T-helper 2 cell (primary cell): ENCODE measurements around the gene ADGRV1.
"Not testable (repeated sequence)": the region's sequence is repeated elsewhere in the genome, so short reads cannot be mapped to it uniquely, and the experiment has no call there.

Experiments
- DNase-seq, 5 experiments: peaks; one replicate each; pipeline versions ENCODE4 v3.0.0 to v3.0.0-alpha.2; 2012 to 2022

The ADGRV1 gene

DNA sequence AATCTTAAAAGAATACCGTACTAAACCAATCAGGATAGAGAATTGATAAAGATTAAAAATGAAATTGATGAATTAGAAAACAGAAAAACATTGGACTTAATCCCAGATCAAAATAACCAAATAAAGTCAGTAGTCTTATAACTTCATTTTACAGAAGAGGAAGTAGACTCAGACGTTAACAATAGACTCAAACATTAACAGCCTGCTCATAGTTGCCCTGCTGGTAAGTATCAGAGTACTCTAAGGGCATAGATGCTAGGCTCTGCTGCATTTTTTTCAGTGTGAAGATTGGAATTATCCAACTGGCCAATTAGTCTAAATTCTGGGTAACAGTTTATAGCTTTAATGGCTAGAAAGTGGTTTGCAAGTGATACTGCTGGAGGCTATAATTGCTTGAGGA, 42.9 kb downstream of the ADGRV1 start:
- DNase-seq, result no peak

- no peak for DNase-seq
Measured at GRCh38 chr5:90602681-90603080, 44.1 kb downstream of the ADGRV1 start.

- no peak for DNase-seq
Measured at GRCh38 chr5:90606539-90606938, 47.9 kb downstream of the ADGRV1 start.

DNA sequence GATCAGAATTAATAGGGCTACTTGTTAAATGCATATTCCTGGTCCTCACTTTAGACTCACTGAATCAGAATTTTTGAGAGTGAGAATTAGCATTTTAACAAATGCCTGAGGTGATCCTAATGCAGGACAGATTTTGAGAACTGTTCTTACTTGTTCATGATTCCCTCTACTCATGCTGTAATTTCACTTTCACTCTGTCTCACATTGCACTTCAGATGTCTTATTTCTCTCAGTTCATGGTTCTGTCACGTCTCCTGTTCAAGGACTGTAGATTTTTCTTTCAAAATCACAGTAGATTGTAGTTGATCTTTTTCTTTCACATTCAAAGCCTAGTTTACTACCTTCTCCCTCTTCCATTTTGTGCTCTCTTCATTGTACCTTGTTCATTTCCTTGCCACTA, 54.3 kb downstream of the ADGRV1 start:
- peak in 1 of 5 experiments; percentile 12 for DNase-seq

- no peak for DNase-seq
Measured at GRCh38 chr5:90613459-90613858, 54.9 kb downstream of the ADGRV1 start.

DNA sequence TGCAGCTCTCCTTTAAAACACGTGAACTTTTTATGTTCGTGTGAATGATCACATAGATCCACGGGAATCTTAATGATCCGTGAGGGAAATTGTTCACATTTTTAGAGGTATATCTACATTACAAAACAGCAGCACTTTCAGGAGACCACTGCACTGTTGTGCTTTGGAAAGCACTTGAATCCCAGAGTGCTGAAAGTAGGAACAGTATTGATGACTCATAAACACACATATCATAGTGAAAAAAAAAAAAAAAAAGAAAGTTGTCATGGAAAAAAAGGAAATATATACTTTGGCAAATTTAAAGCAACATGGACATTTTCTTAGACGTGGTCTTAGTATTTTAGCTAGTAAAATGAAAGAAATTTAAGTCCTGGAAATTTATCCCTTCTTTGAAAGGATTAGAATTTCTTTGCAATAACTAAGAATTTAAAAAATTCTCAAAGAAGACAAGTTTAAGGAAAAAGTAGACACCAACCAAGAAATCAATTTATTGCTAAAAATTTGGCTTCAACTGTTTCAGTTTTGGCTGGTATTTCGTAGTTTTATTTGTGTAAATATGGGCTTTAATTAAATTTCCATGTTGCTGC, 55.4 kb downstream of the ADGRV1 start:
- DNase-seq, result no peak

- no peak for DNase-seq
Measured at GRCh38 chr5:90615355-90615754, 56.8 kb downstream of the ADGRV1 start.

DNA sequence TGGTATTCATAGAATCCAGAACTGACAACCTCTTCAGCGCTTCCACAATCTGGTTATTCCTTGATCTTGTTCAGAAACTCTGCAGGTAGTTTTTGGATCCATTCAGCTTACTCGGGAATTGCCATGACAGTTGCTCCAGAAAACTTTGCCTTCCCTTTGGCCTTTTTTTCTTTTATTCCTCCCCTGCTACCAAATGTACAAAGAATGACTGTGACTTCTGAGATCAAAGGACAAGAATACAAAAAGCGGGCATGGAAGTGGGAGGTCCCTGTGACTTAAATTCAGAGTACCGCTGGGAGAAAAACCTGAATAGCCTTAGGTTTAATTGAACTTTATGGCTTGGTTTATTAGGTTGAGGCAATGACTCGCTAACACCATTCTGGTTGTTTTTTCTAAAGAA, 59.5 kb downstream of the ADGRV1 start:
- DNase-seq, result no peak

GRCh38 chr5:90619762-90620161, 61.2 kb downstream of the ADGRV1 start:
- not testable (repeated sequence) for DNase-seq

DNA sequence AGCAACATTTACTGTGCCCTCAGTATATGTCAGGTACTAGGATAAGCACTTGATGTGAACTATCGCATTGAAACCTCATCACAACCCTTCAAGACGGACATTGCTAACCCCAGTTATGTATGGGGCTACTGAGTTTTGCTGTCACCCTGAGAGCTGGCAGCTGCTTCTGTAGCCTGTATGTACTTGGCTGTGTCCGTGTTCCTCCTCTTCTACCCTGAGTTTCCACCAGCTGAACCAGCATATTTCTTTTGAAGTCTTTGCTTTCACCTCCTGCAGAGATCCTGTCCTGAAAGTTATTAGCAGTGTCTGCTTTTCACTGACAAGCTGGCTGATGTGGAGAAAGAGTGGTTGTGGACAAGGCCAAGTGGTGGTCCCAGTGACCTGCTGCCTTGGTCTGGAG, 63.3 kb downstream of the ADGRV1 start:
- DNase-seq, result no peak

DNA sequence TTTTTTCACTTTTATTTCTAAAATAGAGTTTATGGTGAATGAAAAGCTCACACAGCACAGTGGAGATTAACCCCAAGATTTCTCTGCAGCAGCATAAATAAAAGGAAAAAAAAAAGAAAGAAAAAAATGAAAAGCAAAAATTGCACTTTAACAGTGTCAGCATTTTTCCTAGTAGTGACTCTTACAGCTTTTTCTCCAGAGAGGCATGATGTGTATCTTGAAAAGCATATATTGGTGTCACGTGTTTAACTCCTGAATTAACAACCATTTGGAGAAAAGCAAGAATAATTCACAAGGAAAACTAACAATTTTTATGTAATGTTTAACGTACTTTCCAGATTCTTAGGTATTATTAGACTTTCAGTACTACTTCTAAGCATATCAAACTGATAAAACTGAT, 67.9 kb downstream of the ADGRV1 start:
- no peak for DNase-seq

GRCh38 chr5:90628492-90628891, 69.9 kb downstream of the ADGRV1 start:
- no peak for DNase-seq

GRCh38 chr5:90632791-90633190, 74.2 kb downstream of the ADGRV1 start:
- no peak for DNase-seq

DNA sequence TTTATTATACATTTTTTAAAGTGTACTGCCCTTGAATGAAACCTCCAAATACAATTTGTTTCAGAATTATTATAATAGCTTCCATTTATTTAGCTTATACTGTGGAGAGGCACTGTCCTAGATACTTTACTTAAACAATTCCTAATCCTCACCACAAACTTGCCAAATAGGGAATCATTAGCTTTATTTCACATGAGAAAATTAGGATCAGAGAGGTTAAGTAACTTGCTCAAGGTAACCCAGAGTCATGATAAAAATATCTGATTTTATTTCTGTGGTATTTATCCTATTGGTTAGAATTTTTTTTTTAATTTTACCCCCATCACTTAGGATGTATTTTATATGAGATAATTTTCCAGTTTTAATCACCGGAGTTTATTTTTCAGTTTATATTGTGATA, 78.4 kb downstream of the ADGRV1 start:
- DNase-seq, result no peak

DNA sequence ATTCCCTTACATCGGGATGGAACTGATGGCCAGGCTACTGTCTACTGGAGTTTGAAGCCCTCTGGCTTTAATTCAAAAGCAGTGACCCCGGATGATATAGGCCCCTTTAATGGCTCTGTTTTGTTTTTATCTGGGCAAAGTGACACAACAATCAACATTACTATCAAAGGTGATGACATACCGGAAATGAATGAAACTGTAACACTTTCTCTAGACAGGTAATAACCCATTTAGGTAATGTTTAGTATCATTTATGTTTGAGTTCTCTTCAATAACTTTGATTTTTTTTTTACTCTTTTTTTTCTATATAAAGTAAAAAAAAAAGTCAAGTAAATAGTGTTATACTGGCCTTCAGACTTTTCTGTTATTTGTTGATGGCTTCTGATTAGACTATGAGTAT, 79.1 kb downstream of the ADGRV1 start:
- DNase-seq, result no peak

DNA sequence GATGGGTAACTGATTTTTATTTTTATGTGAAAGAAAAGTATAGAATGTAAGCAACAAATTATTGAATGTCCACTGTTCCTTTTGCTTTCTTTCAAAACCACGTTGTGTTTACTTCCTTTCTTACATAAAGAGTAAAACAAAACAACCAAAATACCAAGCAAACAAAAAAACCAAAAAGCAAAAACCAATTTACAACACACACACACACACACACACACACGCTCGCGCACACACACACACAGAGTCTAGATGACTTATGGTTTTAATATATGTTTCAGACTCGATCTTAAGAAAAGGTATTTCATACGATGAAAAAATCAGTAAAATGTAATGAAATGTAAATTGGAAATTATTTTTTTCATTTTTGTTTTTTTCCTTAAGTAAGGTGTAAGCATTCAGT, 80.3 kb downstream of the ADGRV1 start:
- peak in 1 of 5 experiments; percentile 1 for DNase-seq

GRCh38 chr5:90640484-90641059, 82.0 kb downstream of the ADGRV1 start:
- DNase-seq, result no peak

GRCh38 chr5:90641528-90641927, 82.9 kb downstream of the ADGRV1 start:
- no peak for DNase-seq

DNA sequence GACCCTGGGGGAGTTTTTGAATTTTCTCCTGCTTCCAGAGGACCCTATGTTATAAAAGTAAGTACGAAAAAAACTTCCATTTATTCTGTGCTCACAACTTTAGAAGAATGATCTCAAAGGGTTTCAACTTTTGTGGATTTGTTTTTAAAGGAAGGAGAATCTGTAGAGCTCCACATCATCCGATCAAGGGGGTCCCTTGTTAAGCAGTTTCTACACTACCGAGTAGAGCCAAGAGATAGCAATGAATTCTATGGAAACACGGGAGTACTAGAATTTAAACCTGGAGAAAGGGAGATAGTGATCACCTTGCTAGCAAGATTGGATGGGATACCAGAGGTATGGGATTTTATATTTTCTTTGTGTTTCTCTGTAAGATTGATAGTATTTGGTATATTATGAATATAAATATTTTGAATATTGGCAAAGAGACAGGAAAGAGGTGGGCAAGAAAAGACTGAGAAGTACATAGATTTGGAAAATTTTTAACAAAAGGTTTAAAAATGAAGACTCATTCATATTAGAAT, 84.2 kb downstream of the ADGRV1 start:
- no peak for DNase-seq

GRCh38 chr5:90644132-90644531, 85.5 kb downstream of the ADGRV1 start:
- no peak for DNase-seq

GRCh38 chr5:90645024-90645610, 86.5 kb downstream of the ADGRV1 start:
- DNase-seq, result no peak

DNA sequence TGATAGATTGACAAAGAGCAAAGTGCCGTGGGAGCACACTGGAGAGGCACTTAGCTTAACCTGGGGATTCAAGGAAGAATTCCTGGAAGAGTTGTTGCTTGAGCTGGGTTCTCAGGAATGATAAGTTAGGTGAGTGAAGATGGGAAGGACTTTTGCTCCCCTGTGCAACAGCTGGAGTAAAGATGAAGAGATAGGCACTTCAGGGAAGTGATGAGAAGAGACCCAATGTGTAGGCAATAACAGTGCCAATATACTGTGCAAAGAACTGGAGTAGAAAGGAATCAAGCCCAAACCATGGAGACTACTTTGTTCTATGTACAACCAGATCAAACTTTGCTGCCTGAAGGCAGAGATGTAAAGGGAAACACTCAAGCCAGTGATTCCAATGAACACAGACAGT, 92.2 kb downstream of the ADGRV1 start:
- DNase-seq, result no peak

- DNase-seq, result no peak
Measured at GRCh38 chr5:90654215-90654614, 95.6 kb downstream of the ADGRV1 start.

DNA sequence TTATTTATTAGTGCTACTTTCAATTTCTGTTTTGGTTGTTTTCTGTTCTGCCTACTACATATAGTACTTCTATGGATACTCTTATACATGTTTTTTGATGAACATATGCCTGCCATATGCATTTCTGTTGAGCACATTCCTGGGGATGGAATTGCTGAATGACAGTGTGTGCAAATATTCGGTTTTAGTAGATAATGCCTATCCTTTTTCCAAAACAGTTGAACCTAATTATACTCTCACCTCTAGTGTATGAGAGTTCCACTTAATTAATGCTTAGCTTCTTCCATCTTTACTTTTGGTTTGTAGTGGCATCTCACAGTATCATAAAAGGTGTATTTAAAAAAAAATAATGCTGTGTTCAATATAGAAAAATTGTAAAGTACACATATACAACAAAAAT, 96.8 kb downstream of the ADGRV1 start:
- DNase-seq, result no peak

- no peak for DNase-seq
Measured at GRCh38 chr5:90657030-90657429, 98.4 kb downstream of the ADGRV1 start.
